Endothelial cell of umbilical vein (primary cell): ENCODE results near the gene ZNF888.

Experiments
- FOS ChIP-seq: IDR thresholded peaks from 2 replicates; pipeline ENCODE4 v1.6.1; 2011; ENCODE audit warnings: mild to moderate bottlenecking, low read length, moderate library complexity, borderline replicate concordance; ENCODE audit not compliant: insufficient read depth
- POLR2AphosphoS5 ChIP-seq: IDR thresholded peaks from 2 replicates; pipeline ENCODE4 v1.6.1; 2012; ENCODE audit warnings: low read depth, mild to moderate bottlenecking, control low read depth, low read length, moderate library complexity; ENCODE audit not compliant: insufficient read depth
- TF ChIP-seq, protein P1 (sequence below): IDR thresholded peaks from 2 replicates; pipeline ENCODE4 v1.6.1; 2011; ENCODE audit not compliant: insufficient read depth, insufficient read length
- TF ChIP-seq, protein P2 (sequence below), 2 donors: IDR thresholded peaks; 1 replicate in 1 of 2; 2 replicates in 1 of 2; pipeline ENCODE4 v1.5.1; 2011; ENCODE audit warnings: low read length in 2 of 2, mild to moderate bottlenecking in 2 of 2, moderate library complexity in 2 of 2, control low read depth in 1 of 2, inconsistent platforms in 1 of 2, low read depth in 1 of 2; ENCODE audit not compliant: insufficient read depth in 1 of 2; ENCODE audit errors: extremely low read depth in 1 of 2

DNA sequence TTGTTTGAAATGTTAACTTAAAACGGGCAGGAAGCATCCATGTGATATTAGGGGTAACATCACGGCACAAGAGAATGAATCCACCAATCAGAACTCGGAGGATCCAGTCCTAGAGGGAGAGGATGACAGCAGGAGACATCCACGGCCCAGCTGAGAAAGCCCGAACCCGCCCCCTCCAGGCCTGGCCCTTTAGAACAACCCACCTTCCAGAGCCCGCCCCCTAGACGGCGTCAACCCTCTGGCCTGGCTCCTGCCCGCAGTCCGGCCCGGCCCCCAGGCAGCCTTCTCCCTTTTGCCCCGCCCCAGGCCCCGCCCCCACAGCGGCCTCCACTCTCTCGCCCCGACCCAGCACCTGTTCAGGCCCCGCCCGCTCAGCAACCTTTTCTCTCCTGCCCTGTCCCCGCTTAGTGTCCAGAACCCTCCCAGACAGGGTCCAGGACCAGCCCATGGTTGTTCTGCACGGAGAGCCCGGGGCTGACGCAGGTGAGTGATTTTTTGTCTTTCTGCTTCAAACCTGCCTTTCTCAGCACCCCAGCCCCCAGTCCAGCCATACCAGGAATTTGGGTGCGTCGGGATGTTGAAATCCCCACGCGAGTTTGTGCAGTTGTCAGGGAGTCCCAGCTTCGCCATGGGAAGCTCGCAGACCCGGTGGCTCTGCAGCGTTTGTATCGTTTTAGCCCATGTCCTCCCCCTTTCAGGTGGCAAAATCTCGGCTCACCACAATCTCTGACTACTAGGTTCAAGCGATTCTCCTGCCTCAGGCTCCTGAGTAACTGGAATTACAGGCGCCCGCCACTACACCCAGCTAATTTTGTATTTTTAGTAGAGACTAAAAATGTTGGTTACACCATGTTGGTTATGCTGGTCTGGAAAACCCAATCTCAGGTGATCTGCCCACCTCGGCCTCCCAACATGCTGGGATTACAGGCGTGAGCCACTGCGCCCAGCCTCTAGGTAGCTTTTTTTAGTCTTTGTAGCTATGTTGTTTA, 23.4 kb upstream of the ZNF888 start:
- TF ChIP-seq FOS (no peak), POLR2AphosphoS5 (no peak)
- TF ChIP-seq, protein P1, sequence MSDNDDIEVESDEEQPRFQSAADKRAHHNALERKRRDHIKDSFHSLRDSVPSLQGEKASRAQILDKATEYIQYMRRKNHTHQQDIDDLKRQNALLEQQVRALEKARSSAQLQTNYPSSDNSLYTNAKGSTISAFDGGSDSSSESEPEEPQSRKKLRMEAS, result no peak
- TF ChIP-seq, protein P2, sequence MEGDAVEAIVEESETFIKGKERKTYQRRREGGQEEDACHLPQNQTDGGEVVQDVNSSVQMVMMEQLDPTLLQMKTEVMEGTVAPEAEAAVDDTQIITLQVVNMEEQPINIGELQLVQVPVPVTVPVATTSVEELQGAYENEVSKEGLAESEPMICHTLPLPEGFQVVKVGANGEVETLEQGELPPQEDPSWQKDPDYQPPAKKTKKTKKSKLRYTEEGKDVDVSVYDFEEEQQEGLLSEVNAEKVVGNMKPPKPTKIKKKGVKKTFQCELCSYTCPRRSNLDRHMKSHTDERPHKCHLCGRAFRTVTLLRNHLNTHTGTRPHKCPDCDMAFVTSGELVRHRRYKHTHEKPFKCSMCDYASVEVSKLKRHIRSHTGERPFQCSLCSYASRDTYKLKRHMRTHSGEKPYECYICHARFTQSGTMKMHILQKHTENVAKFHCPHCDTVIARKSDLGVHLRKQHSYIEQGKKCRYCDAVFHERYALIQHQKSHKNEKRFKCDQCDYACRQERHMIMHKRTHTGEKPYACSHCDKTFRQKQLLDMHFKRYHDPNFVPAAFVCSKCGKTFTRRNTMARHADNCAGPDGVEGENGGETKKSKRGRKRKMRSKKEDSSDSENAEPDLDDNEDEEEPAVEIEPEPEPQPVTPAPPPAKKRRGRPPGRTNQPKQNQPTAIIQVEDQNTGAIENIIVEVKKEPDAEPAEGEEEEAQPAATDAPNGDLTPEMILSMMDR (IDR thresholded peaks at IDR 0.05; ENCODE audit: extremely low read depth in 1 of 2, insufficient read depth in 1 of 2, low read depth in 1 of 2, low read length in 2 of 2), result no peak
